ENCODE results near the gene BPGM.

GRCh38 chr7:134690614-134691504 lies 44.2 kb downstream of the BPGM start:
- TF ChIP-seq CTCF (IDR thresholded peaks at IDR 0.05; ENCODE audit: insufficient read depth, low read length, poor library complexity, severe bottlenecking) (no peak), EZH2phosphoT487 (conservative IDR thresholded peaks at IDR 0.05; ENCODE audit: low read length) (no peak)
